GM19463 (cell line): ENCODE results near the gene COL23A1.
"Not testable (repeated sequence)": the region's sequence is repeated elsewhere in the genome, so short reads cannot be mapped to it uniquely, and the experiment has no call there.

Experiments
- ATAC-seq: cut with Tn5 transposase; IDR thresholded peaks from one replicate; pipeline ENCODE4 v1.9.1; 2021; ENCODE audit warnings: mild to moderate bottlenecking, moderate library complexity; ENCODE audit not compliant: unreplicated experiment

COL23A1 gene

DNA sequence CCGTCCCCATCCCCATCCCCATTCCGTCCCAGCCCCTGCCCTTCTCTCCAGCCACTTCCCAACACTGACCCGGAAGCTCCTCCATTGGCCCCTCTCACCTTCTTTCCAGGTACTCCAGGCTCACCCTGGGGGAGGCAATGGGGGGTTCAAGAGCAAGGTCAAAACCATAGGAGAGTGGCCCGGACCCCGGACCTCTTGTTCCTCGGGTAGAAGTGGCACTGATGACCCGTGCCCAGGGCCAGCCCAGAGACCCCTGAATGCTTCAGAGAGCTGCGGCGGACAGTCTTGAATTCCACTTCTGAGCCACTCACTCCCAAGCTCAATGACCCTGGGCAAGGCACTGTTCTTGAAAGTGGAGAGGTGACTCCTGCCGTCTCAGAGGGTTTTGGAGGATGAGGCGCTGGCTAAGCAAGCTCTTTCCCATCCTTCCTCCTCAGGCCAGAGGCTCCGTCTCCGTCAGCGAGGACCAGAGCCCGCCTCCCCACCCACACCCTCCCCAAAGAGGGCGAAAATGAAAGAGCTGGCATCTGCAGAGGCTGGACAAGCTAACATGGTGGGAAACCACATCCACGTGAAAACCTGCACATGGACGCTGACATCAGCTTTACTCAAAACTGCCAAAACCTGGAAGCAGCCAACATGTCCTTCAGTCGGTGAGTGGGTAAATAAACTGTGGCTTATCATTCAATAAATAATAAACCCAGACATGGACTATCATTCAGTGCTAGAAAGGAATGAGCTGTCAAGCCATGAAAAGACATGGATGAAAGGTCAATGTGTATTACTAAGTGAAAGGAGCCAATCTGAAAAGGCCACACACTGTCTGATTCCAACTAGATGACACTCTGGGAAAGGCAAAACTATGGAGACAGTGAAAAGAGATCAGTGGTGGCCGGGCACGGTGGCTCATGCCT, 330.3 kb downstream of the COL23A1 start:
- no peak for ATAC-seq

- no peak for ATAC-seq
Measured at GRCh38 chr5:178257650-178258049, 332.5 kb downstream of the COL23A1 start.

DNA sequence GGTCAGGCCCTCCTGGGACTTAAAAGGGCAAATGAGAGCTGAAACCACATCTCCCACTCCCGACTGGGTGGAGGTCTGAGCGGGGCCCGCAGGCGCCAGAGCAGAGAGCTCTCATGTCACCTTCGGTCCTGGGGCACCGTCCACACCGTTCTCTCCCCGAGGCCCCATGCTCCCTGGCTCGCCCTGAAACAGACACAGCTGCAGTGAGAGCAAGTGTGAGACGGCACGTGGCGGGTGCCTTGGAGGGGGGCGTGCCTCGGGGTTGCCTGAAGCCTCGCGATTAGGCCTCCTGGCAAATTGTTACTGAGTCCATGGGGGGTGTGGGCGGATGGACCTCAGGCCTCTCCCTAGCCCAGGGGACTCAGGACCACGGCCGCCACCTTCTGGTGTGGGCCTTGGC, 333.4 kb downstream of the COL23A1 start:
- ATAC-seq: no peak

DNA sequence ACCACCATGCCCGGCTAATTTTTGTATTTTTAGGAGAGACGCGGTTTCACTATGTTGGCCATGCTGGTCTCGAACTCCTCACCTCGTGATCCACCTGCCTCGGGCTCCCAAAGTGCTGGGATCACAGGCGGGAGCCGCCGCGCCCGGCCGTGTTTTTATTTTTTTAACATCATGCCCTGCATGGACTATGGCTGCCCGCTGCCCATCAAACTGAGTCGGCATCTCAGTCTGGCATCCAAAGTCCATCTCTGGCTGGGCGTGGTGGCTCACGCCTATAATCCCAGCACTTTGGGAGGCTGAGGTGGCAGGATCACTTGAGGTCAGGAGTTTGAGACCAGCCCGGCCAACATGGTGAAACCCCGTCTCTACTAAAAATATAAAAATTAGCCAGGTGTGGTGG, 336.6 kb downstream of the COL23A1 start:
- not testable (repeated sequence) for ATAC-seq

- no peak for ATAC-seq
Measured at GRCh38 chr5:178252258-178252657, 337.9 kb downstream of the COL23A1 start.

- no peak for ATAC-seq
Measured at GRCh38 chr5:178250263-178250662, 339.9 kb downstream of the COL23A1 start.

DNA sequence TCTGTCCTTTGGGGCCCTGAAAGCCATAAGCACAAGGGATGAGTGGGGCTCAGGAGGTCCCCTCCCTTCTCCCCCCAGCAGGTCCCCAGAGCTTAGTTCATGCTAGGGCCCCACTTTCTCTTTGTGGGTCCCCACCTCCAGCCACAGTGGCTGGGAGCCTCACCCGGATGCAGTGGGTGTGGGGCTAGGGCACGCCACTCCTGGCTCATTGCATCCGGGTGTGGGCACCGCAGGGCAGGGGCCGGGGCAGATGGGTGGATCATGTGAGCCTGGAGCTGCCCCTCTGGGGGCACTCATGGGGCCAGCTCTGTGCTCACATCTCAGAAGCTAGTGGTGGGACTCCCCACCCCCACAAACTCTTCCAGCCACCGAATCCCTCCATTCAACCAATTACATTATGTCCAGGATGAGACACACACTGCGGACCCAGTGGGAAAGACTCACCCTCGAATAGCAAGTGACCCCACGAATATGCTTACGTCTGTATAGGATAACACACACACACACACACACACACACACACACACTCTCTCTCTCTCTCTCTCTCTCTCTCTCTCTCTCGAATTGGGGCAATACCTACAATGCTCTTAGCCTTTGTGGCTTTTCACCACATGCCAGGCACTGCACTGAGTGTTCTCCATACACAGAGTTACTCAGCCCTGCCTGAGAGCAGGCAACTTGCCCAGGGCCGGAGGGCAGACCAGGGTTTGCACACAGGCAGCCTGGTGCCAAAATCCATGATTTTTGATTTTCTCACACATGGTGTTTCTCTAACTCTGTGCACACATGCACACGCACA, 340.8 kb downstream of the COL23A1 start:
- no peak for ATAC-seq

GRCh38 chr5:178248750-178249149, 341.4 kb downstream of the COL23A1 start:
- ATAC-seq: no peak

GRCh38 chr5:178247481-178248456, 342.4 kb downstream of the COL23A1 start:
- ATAC-seq: no peak

DNA sequence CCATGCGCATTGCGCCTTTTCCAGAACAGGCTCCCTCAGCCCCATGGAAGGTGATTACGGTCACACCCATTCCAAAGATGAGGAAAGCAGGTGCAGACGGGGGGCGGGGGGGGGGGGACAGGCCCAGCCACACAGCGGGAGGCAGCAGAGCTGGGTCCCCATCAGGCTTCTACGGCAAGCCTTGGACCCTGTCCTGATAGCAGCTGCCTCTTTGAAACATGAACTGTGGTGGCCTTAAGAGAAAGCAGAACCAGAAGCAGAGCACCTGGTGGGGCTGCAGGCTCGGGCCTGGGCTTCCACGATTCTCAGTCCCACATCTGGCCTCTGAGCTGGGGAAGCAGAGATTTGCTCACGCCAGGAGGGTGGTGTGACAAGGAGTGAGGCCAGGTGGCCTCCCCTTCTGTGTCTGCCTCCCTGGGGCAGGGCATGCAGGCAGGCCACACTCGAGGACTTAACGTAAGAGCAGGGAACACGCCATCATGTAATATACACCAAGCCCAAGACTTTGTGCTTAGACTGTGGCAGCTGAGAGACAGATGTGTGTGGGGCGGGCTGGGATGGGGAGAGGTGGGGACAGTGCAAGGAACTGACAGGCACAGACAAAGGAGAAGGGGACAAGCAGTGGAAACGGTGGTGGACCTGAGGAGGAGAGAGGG, 343.4 kb downstream of the COL23A1 start:
- ATAC-seq: no peak

DNA sequence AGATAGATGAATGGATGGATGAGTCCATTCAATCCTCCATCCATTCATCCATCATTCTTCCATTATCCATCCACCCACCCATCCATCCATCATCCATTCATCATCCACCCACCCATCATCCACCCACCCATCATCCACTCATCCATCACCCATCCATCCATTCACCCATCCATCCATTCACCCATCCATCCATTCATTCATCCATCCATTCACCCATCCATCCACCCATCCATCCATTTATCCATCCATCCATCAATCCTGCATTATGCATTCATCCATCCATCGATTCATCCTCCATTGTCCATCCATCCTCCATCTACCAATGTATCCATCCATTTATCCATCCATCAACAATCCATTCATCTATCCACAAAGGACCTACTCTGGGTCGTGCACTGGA, 344.8 kb downstream of the COL23A1 start:
- ATAC-seq: no peak

- no peak for ATAC-seq
Measured at GRCh38 chr5:178244576-178244975, 345.6 kb downstream of the COL23A1 start.

DNA sequence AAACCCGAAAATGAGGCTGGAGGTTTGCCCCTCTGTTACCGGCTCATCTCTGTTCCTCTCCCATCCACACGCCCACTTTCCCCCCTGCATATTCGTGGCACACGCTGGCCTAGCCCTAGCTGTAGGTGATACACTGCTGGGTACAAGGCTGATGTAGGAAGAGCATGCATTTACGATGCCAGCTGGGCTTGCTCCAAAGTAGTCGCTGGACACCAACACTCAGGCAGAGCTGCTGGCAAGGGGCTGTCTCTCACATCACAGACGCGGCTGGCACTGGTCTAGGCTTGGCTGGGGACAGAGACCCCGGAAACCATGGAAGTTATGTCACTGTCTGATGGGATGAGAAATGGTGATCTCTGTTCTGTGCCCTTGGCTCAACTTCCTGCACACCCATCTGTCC, 347.8 kb downstream of the COL23A1 start:
- ATAC-seq: no peak

DNA sequence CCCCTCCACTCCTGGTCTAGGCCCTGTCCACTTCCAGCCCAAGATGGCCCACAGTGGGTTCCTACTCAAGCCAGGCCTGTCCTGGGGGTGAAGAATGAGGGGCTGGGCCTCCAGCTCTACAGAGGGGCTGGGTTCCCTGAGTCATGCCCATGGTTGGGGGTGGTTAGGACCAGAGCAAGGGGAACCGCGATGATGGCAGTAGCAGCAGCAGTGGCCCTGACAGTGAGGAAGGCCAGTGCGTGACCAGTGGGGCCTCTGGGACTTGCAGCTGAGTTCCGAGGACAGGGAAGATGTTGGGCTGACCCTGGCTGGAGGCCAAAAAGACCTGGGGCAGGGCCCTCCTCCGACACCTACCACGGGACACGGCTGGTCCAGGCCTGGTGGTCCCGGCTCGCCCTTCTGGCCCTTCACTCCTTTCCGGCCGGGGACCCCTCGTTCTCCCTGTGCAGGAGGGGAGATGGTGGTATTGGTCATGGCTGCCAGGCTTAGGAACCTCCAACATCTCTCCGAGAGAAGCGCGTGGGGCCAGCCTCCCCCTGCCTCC, 348.4 kb downstream of the COL23A1 start:
- ATAC-seq: no peak

- ATAC-seq: no peak
Measured at GRCh38 chr5:178241231-178241663, 348.9 kb downstream of the COL23A1 start.

DNA sequence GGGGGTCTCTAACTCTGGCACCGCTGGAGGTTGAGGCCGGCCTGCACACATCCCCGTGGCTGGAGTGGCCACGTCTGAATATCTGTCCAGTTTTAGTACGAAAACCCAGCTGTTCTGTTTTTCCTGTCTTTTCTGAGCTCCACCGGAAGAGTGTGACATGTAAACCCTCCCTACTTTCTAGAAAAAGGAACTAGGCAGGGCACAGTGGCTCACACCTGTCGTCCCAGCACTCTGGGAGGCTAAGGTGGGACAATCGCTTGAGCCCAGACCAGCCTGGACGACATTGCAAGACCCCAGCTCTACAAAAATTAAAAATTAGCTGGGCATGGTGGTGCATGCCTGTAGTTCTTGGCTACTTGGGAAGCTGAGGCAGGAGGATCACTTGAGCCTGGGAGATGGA, 349.4 kb downstream of the COL23A1 start:
- no peak for ATAC-seq

DNA sequence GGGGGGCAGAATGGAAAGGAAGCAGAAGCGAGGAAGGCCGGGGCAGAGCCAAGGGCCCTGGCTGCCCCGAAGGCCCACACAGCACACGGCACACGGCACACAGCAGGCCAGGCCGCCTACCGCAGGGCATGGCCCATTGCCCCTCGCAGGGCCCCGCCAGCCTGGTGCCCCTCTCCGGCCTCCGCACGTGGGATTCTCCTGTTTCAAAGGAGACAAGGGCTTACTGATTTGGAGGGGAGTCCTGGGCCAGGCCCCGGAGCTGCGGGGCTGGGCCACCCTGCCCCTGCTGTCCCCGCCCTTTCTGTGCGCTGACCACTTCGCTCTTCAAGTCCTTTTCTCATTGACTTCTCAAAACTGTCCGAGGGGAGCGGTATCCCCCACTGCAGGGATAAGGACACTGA, 349.9 kb downstream of the COL23A1 start:
- ATAC-seq: no peak

DNA sequence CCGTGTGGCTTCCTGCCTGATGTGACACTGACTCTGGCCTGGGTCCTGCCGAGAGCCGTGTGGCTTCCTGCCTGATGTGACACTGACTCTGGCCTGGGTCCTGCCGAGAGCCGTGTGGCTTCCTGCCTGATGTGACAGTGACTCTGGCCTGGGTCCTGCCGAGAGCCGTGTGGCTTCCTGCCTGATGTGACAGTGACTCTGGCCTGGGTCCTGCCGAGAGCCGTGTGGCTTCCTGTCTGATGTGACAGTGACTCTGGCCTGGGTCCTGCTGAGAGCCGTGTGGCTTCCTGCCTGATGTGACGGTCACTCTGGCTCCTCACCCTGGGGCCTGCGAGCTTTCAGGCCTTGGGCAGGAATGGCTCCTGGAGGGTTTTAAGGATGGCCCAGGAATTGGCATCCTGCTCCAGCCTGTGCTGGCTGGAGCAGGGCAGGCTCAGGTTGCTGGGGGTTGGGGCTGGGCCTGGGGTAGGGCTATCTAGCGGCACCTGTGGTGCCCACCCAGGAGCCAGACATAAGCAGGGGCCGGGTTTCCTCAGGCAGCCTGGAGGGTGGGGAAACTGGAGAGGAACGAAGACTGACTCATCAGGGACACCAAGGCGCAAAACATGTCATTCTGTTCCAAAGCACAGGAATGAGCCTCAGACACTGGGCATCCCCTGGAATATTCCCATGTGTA, 350.4 kb downstream of the COL23A1 start:
- ATAC-seq: not testable (repeated sequence)
